Measurements from ENCODE around the gene CELF1. TPM values are rescaled to one million over a fixed set of nuclear protein-coding genes. Genes with fewer than 3 reads are reported as not detected.

The CELF1 gene
- total and polyA plus RNA-seq, 2 of the 13 experiments (the other 11 are each of a cell fraction or from before 2014, with no cell fraction given): 69.0 to 80.1 TPM

DNA sequence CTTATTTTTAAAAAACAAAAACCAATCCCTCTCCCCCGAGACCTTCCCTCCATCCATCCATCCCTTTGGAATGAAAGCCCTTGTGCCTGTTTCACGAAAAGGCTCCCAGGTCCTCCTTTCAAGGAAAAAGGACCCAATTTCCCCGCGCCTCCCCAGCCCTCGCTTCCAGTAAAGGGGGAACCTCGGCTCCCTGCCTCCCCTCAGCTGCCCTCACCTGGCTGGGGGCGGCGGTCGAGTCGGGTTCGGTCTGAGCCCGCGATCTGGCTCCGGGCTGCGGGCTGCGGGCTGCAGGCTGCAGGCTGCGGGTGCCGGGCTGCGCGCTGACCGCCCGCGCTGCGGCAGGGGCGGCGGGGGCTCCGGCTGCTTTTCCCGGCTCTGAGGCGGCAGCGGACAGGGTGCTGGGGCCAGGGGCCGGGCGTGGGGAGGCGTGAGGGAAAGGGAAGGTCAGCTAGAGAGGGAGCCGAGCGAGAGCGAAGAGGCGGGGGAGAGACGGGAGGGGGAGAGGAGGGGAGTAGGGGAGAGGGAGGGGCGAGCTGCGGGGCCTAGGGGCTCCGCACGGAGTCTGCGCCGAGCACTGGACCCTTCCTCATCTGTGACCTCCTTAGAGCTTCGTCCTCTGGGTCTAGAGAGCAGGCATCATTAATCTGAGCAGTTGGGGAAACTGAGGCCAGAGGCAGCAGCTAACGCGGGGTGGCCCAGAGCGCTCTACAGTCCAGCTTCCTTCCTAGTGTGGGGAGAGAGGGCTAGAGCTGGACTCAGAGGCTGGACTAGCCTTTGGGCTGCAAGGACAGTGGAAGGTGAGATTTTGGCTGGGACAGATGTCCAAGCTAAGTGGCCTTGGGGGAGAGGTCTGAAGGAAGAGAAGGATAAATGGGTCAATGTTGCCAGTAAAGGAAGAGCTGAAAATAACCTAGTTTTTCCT is 41.3 kb upstream of the CELF1 start, which contains the start of gene C1QTNF4:
TSS of gene C1QTNF4 (minus strand) at position 478 of the 922 bp plus-strand sequence. CDS start 3,601 bp downstream, outside the sequence.
- FAIRE-seq (no peak), ATAC-seq (peak; percentile 58), DNase-seq (ENCODE audit: low spot score) (no peak)
- Histone ChIP-seq H3K36me3 (replicated peaks in 1 of 2; ENCODE audit: control insufficient read depth in 1 of 2, insufficient read depth in 2 of 2, low read length in 2 of 2) (no peaks in the 10 kb centered on the region), H3K9me3 (ENCODE audit: low read length) (no peaks in the 10 kb centered on the region), H3K27me3 (ENCODE audit: control insufficient read depth in 1 of 2, insufficient read depth in 2 of 2, low read length in 2 of 2) (peaks cover 3 to 27% of the 10 kb centered on the region in 2 experiments), H3K4me3 (replicated peaks in 1 of 3; ENCODE audit: insufficient read depth in 1 of 3, low read depth in 2 of 3, low read length in 3 of 3) (peak within 1 kb of the TSS; percentile 65 to 82 (median 73); a peak in 5 of 6 replicates), H3K27ac (ENCODE audit: extremely low read length, insufficient read depth, low read length) (no peak within 1 kb of the TSS), H3K9ac (ENCODE audit: insufficient read depth, low read depth, low read length) (peak within 1 kb of the TSS; percentile 45; the same call in 1 of the 2 replicates), H3K79me2 (ENCODE audit: insufficient read depth, low read length) (no peaks in the 10 kb centered on the region), H3K4me1 (ENCODE audit: insufficient read depth, low read length) (peaks cover 47% of the 10 kb centered on the region), H4K20me1 (ENCODE audit: insufficient read depth, low read length) (no peaks in the 10 kb centered on the region), H3K4me2 (ENCODE audit: low read depth, low read length) (peak within 1 kb of the TSS; percentile 86), H2AFZ (ENCODE audit: low read length) (no peak within 1 kb of the TSS)
- TF ChIP-seq ZSCAN25 (CRISPR knock-in tag; IDR thresholded peaks at IDR 0.05): peak; percentile 45; the same call in 1 of the 2 replicates
- TF ChIP-seq ZFX (CRISPR knock-in tag; IDR thresholded peaks at IDR 0.05; ENCODE audit: low read depth): 0 out of 2 replicates have a peak, but pooled peaks have one; percentile 20
- TF ChIP-seq ZNF672 (CRISPR knock-in tag; IDR thresholded peaks at IDR 0.05): no peak
- no peak for TF ChIP-seq MIXL1 (CRISPR knock-in tag; IDR thresholded peaks at IDR 0.05)
- TF ChIP-seq, protein P1, sequence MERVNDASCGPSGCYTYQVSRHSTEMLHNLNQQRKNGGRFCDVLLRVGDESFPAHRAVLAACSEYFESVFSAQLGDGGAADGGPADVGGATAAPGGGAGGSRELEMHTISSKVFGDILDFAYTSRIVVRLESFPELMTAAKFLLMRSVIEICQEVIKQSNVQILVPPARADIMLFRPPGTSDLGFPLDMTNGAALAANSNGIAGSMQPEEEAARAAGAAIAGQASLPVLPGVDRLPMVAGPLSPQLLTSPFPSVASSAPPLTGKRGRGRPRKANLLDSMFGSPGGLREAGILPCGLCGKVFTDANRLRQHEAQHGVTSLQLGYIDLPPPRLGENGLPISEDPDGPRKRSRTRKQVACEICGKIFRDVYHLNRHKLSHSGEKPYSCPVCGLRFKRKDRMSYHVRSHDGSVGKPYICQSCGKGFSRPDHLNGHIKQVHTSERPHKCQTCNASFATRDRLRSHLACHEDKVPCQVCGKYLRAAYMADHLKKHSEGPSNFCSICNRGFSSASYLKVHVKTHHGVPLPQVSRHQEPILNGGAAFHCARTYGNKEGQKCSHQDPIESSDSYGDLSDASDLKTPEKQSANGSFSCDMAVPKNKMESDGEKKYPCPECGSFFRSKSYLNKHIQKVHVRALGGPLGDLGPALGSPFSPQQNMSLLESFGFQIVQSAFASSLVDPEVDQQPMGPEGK (CRISPR knock-in tag; IDR thresholded peaks at IDR 0.05): peak; percentile 18; the same call in 1 of the 2 replicates
- TF ChIP-seq SAP130 (CRISPR knock-in tag; IDR thresholded peaks at IDR 0.05; ENCODE audit: low read depth): 0 out of 2 replicates have a peak, but pooled peaks have one; percentile 11
- TF ChIP-seq, protein P2, sequence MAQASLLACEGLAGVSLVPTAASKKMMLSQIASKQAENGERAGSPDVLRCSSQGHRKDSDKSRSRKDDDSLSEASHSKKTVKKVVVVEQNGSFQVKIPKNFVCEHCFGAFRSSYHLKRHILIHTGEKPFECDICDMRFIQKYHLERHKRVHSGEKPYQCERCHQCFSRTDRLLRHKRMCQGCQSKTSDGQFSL (CRISPR knock-in tag; IDR thresholded peaks at IDR 0.05): no peak
- 0 out of 2 replicates have a peak, but pooled peaks have one; percentile 23 for TF ChIP-seq ZNF343 (CRISPR knock-in tag; IDR thresholded peaks at IDR 0.05)
- TF ChIP-seq, protein P3, sequence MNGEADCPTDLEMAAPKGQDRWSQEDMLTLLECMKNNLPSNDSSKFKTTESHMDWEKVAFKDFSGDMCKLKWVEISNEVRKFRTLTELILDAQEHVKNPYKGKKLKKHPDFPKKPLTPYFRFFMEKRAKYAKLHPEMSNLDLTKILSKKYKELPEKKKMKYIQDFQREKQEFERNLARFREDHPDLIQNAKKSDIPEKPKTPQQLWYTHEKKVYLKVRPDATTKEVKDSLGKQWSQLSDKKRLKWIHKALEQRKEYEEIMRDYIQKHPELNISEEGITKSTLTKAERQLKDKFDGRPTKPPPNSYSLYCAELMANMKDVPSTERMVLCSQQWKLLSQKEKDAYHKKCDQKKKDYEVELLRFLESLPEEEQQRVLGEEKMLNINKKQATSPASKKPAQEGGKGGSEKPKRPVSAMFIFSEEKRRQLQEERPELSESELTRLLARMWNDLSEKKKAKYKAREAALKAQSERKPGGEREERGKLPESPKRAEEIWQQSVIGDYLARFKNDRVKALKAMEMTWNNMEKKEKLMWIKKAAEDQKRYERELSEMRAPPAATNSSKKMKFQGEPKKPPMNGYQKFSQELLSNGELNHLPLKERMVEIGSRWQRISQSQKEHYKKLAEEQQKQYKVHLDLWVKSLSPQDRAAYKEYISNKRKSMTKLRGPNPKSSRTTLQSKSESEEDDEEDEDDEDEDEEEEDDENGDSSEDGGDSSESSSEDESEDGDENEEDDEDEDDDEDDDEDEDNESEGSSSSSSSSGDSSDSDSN (CRISPR knock-in tag; IDR thresholded peaks at IDR 0.05): peak; percentile 53; the same call in 1 of the 2 replicates
- TF ChIP-seq ZNF234 (CRISPR knock-in tag; conservative IDR thresholded peaks at IDR 0.05): no peak
- POLR2A ChIA-PET: interaction anchor here (0.9 kb wide), 1 partner anchor 254 kb away, joined by 3 read pairs; the partner anchor contains the start of gene NUP160
- WGBS (ENCODE audit: low lambda C conversion rate): 3% methylated on average over 29 of the region's 48 CpGs
- intact Hi-C loops (cut with micrococcal nuclease; ENCODE audit: unreplicated experiment): no loop called here
- no TSS peak for BruUV-seq (replicated peaks)
- CTCF ChIA-PET (ENCODE audit: low intra/inter-chr PET ratio, low total read pairs): no interaction called here
- in situ Hi-C loops (cut with HindIII; ENCODE audit: extremely low pct_ligation_motif_present, low pct_unique_long_range_greater_than_20kb): no loop called here
